ENCODE measurements around the gene FAM98A. TPM values are rescaled to one million over a fixed set of nuclear protein-coding genes. Genes with fewer than 3 reads are reported as not detected.

FAM98A gene
- total RNA-seq, 3 donors from 2014 or later = 21.7 to 117 (median 31.8) TPM

GRCh38 chr2:33588232-33588631, 10.9 kb downstream of the FAM98A start:
- DNase-seq (ENCODE audit: low spot score in 2 of 2) = no peak
- TF ChIP-seq CTCF (IDR thresholded peaks at IDR 0.05) (no peak), POLR2AphosphoS5 (IDR thresholded peaks at IDR 0.05) (no peak), POLR2A (IDR thresholded peaks at IDR 0.05) (no peak)
- Histone ChIP-seq H3K27me3 (no peaks in the 10 kb centered on the region), H3K4me3 (no peak overlapping the region), H3K27ac (no peak overlapping the region), H3K4me1 (peaks cover 0 to 2% of the 10 kb centered on the region in 2 donors), H3K9me3 (no peaks in the 10 kb centered on the region), H3K36me3 (peaks cover 4% of the 10 kb centered on the region)
- intact Hi-C loops (cut with DNase I; ENCODE audit: low total_unique reads) = no loop called here

- Histone ChIP-seq H3K36me3 (peaks cover 4% of the 10 kb centered on the region), H3K27me3 (no peaks in the 10 kb centered on the region), H3K4me1 (peaks cover 0 to 2% of the 10 kb centered on the region in 2 donors), H3K4me3 (no peak overlapping the region), H3K9me3 (no peaks in the 10 kb centered on the region), H3K27ac (no peak overlapping the region)
- no peak for DNase-seq (ENCODE audit: low spot score in 2 of 2)
- intact Hi-C loops (cut with DNase I; ENCODE audit: low total_unique reads) = no loop called here
- TF ChIP-seq POLR2A (IDR thresholded peaks at IDR 0.05) = no peak
- no peak for TF ChIP-seq CTCF (IDR thresholded peaks at IDR 0.05)
- no peak for TF ChIP-seq POLR2AphosphoS5 (IDR thresholded peaks at IDR 0.05)
Measured at GRCh38 chr2:33586766-33587165, 12.3 kb downstream of the FAM98A start.

GRCh38 chr2:33583194-33583938, 15.7 kb downstream of the FAM98A start:
- Histone ChIP-seq H3K4me3 (no peak overlapping the region), H3K9me3 (no peaks in the 10 kb centered on the region), H3K4me1 (no peaks in the 10 kb centered on the region), H3K27me3 (no peaks in the 10 kb centered on the region), H3K36me3 (peaks cover 4% of the 10 kb centered on the region), H3K27ac (no peak overlapping the region)
- intact Hi-C loops (cut with DNase I; ENCODE audit: low total_unique reads) = no loop called here
- DNase-seq (ENCODE audit: low spot score in 2 of 2) = no peak
- TF ChIP-seq POLR2A (IDR thresholded peaks at IDR 0.05) (no peak), CTCF (IDR thresholded peaks at IDR 0.05) (peak; percentile 38 to 81 (median 74))

GRCh38 chr2:33581872-33582271, 17.2 kb downstream of the FAM98A start:
- intact Hi-C loops (cut with DNase I; ENCODE audit: low total_unique reads) = no loop called here
- Histone ChIP-seq H3K27me3 (no peaks in the 10 kb centered on the region), H3K36me3 (peaks cover 4% of the 10 kb centered on the region), H3K27ac (no peak overlapping the region), H3K9me3 (no peaks in the 10 kb centered on the region), H3K4me3 (no peak overlapping the region), H3K4me1 (no peaks in the 10 kb centered on the region)
- TF ChIP-seq POLR2AphosphoS5 (IDR thresholded peaks at IDR 0.05) (no peak), CTCF (IDR thresholded peaks at IDR 0.05) (no peak), POLR2A (IDR thresholded peaks at IDR 0.05) (no peak)
- DNase-seq (ENCODE audit: low spot score in 2 of 2) = no peak

- DNase-seq (ENCODE audit: low spot score in 2 of 2) = no peak
- no peaks in the 10 kb centered on the region for H3K9me3 ChIP-seq
- no peak overlapping the region for H3K4me3 ChIP-seq
- intact Hi-C loops (cut with DNase I; ENCODE audit: low total_unique reads) = no loop called here
- TF ChIP-seq CTCF (IDR thresholded peaks at IDR 0.05) = no peak
- TF ChIP-seq POLR2A (IDR thresholded peaks at IDR 0.05) = no peak
- TF ChIP-seq POLR2AphosphoS5 (IDR thresholded peaks at IDR 0.05) = no peak
- no peak overlapping the region for H3K27ac ChIP-seq
- H3K27me3 ChIP-seq = no peaks in the 10 kb centered on the region
- H3K36me3 ChIP-seq = no peaks in the 10 kb centered on the region
- H3K4me1 ChIP-seq = no peaks in the 10 kb centered on the region
Measured at GRCh38 chr2:33579227-33579626, 19.9 kb downstream of the FAM98A start.

All from breast epithelium (tissue), 4 donors.